ENCODE measurements around the gene RERE.
"Not testable (repeated sequence)": the region's sequence is repeated elsewhere in the genome, so short reads cannot be mapped to it uniquely, and the experiment has no call there.

Gene RERE

DNA sequence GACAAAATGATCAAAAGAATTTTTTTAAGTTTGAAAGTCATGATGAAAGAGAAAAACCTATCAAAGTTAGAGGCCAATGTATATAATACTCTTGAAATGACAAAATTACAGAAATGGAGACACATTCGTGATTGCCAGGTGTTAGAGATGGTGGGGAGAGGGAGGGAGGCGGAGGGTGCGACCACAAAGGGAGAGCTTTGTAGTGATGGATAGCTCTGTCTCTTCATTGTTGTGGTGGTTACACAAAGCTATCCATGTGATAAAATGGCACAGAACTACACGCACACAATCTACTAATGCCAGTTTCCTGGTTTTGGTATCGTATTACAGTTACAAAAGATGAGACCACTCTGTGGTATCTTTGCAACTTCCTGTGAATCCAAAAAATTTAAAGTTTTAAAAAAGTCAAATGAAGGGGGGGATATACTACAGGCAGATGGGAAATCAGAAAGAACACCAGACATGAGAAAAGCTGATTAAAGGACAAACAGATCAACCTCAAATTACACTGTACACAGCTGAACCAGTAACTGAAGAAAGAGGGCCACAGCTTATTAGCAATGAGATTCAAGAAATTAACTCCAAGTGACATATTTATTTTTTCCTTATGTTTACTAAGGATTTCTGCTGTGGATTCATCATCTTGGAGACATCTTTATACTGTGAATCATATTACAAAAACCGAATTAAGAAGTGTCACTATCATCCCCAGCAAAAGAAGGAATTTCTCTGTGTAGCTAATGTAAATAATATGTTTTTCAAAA lies 300.5 kb downstream of the RERE start:
- peak in 1 of 2 donors; percentile 19 for DNase-seq (ENCODE audit: low read depth in 2 of 2)

- DNase-seq (ENCODE audit: low read depth in 2 of 2) = no peak
These were observed 301.1 kb downstream of the RERE start for GRCh38 chr1:8516278-8516777.

DNA sequence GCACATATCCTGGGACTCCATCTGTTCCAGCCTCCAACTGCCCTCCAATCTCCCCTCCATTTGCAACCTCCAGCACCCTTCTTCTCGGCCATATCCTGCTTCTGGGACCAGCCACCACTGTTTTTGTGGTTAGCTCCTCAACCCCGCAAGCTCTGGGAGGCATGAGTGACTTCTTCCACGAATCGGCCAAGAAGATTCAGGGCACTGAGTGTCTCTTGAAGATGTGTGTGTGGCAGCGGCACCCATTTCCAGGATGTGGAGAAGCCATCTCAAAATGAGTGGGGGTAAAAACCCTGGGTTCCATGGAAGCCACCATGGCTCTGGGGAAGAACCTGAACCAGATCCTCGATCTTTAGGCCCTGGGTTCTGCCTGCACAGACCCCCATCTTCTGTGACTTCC lies 304.9 kb downstream of the RERE start:
- DNase-seq (ENCODE audit: low read depth in 2 of 2) = peak in 1 of 2 donors; percentile 11

DNA sequence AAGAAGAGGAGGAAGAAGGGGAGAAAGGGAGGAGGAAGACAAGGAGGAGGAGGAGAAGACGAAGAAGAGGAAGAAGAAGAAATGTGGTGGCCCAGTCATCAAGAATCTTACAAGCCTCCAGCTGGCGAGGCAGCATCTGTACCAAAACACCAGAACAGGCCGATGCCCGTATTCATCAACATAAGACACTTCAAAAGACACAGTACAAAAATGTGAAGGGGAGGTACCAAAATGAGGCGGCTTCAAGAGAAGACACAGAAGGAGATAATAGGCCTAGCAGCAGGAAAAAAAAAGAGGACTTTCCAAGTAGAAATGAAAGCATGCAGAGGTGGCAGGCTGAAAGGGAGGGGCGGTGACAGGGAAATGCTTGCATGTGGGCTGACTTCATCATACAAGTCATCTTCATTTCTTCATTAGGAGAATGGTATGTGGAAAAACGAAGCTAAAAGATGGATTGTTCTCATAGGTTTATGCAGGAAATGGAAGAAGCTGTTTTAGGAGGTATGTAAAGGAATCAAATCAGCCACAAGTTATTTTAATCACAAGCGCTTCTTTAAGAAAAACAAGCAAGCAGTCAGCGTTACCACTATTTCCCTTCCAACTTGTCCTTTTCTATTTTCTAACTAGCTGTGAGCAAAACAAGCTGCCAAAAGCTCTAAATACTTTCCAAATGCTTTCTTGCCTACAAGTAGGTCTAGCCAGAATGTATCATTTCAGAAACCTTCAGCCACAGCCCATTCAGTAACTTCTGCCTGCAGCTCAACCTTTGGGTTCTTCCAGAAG lies 307.2 kb downstream of the RERE start:
- peak in 1 of 2 donors; percentile 26 for DNase-seq (ENCODE audit: low read depth in 2 of 2)

DNA sequence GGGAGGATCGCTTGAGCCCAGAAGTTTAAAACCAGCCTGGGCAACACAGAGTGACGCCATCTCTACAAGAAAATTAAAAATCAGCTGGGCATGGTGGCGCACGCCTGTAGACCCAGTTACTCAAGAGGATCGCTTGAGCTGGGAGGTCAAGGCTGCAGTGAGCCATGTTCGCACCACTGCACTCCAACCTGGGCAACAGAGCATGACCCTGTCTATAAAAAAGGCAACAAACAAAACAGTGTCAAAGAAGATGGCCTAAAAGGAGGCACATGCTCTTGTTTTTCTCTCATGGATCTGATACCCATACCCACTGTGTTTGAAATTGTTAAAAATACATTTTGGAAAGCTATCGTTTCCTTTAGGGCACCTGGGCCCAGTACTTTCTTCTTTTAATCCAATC lies 307.9 kb downstream of the RERE start:
- no peak for DNase-seq (ENCODE audit: low read depth in 2 of 2)

DNA sequence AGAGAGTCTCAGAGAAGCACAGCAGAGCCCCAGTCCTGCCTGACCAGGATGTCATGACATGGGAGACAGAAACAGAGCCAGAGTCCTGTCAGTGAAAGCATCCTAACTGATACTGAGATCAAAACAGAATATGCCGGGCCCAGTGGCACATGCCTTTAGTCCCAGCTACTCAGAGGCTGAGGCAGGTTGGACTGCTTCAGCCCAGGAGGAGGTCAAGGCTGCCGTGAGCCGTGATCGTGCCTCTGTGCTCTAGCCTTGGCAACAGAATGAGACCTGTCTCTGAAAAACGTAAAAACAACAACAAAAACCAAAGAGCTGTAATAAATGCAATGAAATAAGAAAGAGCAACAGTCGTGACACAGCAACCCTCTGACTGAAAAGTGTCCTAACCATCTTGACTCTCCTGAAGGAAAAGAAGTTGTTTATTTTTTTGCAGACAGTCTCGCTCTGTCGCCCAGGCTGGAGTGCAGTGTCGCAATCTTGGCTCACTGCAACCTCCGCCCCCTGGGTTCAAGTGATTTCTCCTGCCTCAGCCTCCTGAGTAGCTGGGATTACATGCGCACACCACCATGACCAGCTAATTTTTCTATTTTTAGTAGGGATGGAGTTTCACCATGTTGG lies 310.3 kb downstream of the RERE start:
- no peak for DNase-seq (ENCODE audit: low read depth in 2 of 2)

GRCh38 chr1:8506456-8506855 lies 311.0 kb downstream of the RERE start:
- DNase-seq (ENCODE audit: low read depth in 2 of 2) = no peak

- DNase-seq (ENCODE audit: low read depth in 2 of 2) = no peak
These were observed 313.6 kb downstream of the RERE start for GRCh38 chr1:8503842-8504241.

DNA sequence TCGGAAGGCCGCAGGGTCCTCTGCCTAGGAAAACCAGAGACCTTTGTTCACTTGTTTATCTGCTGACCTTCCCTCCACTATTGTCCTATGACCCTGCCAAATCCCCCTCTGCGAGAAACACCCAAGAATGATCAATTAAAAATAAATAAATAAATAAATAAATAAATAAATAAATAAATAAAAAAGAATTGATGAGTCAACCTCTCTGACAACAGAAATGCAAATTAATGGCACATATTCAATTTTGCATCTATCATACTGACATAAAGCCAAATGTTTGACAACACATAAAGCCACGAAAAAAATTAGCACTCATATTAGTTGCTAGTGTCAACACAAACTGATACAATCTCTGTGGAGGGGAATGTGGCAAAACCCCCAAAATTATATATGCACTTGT lies 314.5 kb downstream of the RERE start:
- DNase-seq (ENCODE audit: low read depth in 2 of 2) = not testable (repeated sequence)

GRCh38 chr1:8497210-8497819 lies 320.1 kb downstream of the RERE start:
- DNase-seq (ENCODE audit: low read depth in 2 of 2) = no peak

GRCh38 chr1:8496473-8496872 lies 321.0 kb downstream of the RERE start:
- no peak for DNase-seq (ENCODE audit: low read depth in 2 of 2)

- DNase-seq (ENCODE audit: low read depth in 2 of 2) = peak in 1 of 2 donors; percentile 26
These were observed 321.5 kb downstream of the RERE start for GRCh38 chr1:8495928-8496401.

DNA sequence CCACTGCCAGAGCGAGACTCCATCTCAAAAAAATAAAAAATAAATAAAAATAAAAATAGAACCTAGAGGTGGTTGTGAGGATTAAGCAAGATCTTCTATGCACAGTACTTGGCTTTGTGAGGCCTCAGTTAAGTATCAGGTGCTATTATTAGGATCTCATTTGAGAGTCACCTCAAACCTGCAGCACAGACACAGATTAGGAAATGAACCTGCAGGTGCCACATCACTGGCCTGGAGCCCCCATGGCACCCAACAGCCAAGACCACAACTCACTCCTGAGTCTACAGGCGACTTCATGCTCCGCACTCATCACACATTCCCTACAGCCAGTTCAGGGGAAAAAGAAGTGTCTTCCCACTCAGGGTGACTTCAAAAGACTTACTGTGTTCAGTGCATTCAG lies 322.8 kb downstream of the RERE start:
- no peak for DNase-seq (ENCODE audit: low read depth in 2 of 2)

DNA sequence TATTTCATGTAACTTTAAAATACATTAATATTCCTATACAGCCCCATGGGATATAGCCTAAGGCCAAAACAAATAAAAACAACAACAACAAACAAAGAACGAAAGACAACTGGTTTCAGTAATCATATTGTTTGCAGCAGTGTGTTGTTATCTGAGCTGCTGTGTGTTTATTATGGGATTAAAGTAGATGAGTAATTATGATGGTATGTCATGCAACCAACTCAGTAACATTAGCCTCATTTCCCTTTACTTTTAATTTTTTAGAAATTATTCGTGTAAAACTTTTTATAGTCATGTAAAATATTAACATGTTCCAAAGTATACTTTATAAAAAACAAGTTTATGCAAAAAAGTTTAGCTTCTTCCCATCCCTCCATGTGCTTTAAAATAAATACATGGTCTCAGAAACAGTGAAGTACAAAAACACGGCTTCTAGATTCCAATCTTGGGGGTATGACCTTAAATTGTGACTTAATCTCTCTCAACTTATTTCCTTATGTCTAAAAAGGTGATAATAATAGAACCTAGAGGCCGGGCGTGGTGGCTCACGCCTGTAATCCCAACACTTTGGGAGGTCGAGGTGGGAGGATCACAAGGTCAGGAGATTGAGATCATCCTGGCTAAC lies 323.4 kb downstream of the RERE start:
- no peak for DNase-seq (ENCODE audit: low read depth in 2 of 2)

DNA sequence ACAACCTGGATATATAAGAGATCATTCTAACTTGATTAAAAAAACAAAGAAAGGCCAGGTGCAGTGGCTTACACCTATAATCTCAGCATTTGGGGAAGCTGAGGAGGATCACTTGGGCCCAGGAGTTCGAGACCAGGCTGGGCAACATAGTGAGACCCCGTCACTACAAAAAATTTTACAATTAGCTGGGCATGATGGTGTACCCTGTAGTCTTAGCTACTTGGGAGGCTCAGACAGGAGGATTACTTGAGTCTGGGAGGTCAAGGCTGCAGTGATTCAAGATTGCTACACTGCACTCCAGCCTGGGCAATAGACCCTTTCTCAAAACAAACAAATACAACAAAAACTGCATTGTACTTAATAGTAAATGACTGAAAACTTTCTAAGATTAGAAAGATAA lies 330.2 kb downstream of the RERE start:
- no peak for DNase-seq (ENCODE audit: low read depth in 2 of 2)

DNA sequence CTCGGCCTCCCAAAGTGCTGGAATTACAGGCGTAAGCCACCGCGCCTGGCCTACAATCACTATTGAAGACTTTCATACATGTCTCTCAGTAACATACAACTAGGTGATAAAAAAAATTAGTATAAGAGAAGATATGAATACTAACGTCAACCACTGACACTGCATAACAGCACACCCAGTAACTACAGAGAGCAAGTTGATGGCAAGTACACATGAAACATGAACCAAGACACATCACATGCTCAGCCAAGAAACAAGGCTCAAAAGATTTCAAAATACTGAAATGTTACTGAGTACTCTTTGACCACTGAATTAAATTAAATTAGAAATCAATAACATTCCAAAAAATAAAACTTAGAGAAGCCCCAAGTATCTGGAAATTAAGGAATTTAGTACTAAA lies 331.4 kb downstream of the RERE start:
- DNase-seq (ENCODE audit: low read depth in 2 of 2) = no peak

GRCh38 chr1:8483586-8483985 lies 333.9 kb downstream of the RERE start:
- DNase-seq (ENCODE audit: low read depth in 2 of 2) = no peak

DNA sequence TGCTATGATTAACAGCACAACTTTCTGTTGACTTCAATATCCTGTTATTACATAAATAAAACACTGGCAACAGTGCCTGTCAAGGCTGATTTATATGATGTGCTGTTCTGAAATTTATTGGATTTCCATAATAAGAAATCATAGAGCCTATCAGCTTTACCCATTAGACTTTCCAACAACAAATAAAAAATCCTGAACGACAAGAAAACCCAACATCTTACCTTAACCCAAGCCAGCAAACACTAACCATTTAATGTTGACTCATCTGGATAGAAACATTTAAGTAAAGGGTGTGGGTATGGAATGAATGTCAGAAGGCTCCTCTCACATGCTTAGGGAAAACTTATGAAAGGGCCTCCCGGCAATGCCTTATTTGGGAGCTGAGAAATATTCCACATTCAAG lies 334.5 kb downstream of the RERE start:
- no peak for DNase-seq (ENCODE audit: low read depth in 2 of 2)

- DNase-seq (ENCODE audit: low read depth in 2 of 2) = no peak
These were observed 335.6 kb downstream of the RERE start for GRCh38 chr1:8481650-8482380.

DNA sequence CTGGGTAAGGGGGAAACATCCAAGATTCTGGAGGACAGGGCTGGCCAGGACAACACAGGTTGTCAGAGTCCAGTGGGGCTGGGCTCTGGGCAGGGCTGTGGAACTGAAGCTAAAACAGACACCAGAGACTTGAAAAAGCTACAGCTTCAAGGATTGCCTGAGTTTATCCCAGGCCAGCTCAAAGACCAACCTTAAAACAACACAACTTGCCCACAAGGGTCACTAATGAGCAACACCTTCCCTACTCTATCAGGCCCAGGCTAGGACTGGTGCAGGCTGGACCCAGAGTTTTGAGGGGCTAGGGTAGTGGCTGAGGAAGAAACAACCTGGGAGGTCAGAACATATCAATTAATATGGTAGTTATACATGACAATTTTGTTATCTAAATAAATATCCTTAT lies 338.9 kb downstream of the RERE start:
- DNase-seq (ENCODE audit: low read depth in 2 of 2) = no peak

DNA sequence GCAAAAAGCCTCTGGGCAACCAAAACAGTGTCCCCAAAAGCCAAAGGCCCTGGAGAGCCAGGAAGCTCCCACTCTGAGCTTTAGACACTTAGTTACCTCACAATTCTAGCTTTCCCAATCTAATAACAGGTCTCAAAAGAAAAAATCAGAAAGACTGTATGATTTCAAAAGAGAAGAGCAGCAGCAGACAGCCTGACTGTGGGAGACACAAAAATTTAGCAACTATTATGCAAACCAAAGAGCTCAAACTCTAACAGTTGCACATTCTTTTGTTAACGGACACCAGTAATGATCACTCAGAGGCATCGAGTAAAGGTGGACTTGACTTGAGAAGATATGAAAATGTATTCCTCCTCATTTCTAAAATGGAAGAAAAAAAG lies 339.5 kb downstream of the RERE start:
- DNase-seq (ENCODE audit: low read depth in 2 of 2) = no peak
